Measurements from ENCODE around the gene PLOD1. TPM values are rescaled to one million over a fixed set of nuclear protein-coding genes. Genes with fewer than 3 reads are reported as not detected.
A peak's percentile ranks its signal among the peaks of the same experiment; 100 is the strongest.

PLOD1 gene
- total and polyA plus RNA-seq, 2 of the 13 experiments (the other 11 are each of a cell fraction or from before 2014, with no cell fraction given) = 70.1 to 318 TPM

- TF ChIP-seq AKNA (CRISPR knock-in tag; IDR thresholded peaks at IDR 0.05; ENCODE audit: borderline replicate concordance) (0 out of 2 replicates have a peak, but pooled peaks have one; percentile 27), SP2 (CRISPR knock-in tag; IDR thresholded peaks at IDR 0.05) (peak; percentile 61), ZNF556 (CRISPR knock-in tag; IDR thresholded peaks at IDR 0.05; ENCODE audit: borderline replicate concordance) (no peak), NKX3-1 (CRISPR knock-in tag; IDR thresholded peaks at IDR 0.05) (peak; percentile 81), JUNB (CRISPR knock-in tag; IDR thresholded peaks at IDR 0.05; ENCODE audit: borderline replicate concordance) (peak; percentile 60; the same call in 1 of the 2 replicates), ZNF775 (CRISPR knock-in tag; IDR thresholded peaks at IDR 0.05; ENCODE audit: borderline replicate concordance) (no peak), ARID4A (CRISPR knock-in tag; IDR thresholded peaks at IDR 0.05; ENCODE audit: borderline replicate concordance) (peak; percentile 92), ATF1 (CRISPR knock-in tag; IDR thresholded peaks at IDR 0.05) (no peak), ZNF33B (CRISPR knock-in tag; IDR thresholded peaks at IDR 0.05) (peak; percentile 65; the same call in 1 of the 2 replicates), MBNL3 (CRISPR knock-in tag; conservative IDR thresholded peaks at IDR 0.05) (no peak), ELF3 (CRISPR knock-in tag; IDR thresholded peaks at IDR 0.05) (peak; percentile 42; the same call in 1 of the 2 replicates), ZNF572 (CRISPR knock-in tag; IDR thresholded peaks at IDR 0.05) (0 out of 2 replicates have a peak, but pooled peaks have one; percentile 29), ZFP37 (CRISPR knock-in tag; IDR thresholded peaks at IDR 0.05; ENCODE audit: borderline replicate concordance) (no peak), ZNF414 (CRISPR knock-in tag; IDR thresholded peaks at IDR 0.05) (no peak), BRF2 (CRISPR knock-in tag; IDR thresholded peaks at IDR 0.05) (peak; percentile 93), MYNN (CRISPR knock-in tag; IDR thresholded peaks at IDR 0.05; ENCODE audit: low read depth) (no peak)
These were observed at the start of gene PLOD1 (continued) for GRCh38 chr1:11934302-11935056.
